Astrocyte (in vitro differentiated cells and primary cell): ENCODE results near the gene ETV4. TPM values are rescaled to one million over a fixed set of nuclear protein-coding genes. Genes with fewer than 3 reads are reported as not detected.

Experiments
- DNase-seq: peaks from one replicate; pipeline ENCODE4 v3.0.0-alpha.2; 2010; ENCODE audit warnings: low read depth
- FAIRE-seq: peaks from 2 replicates; lab custom pipeline; 2011; peaks lifted over from hg19 to GRCh38; lab: Jason Lieb, UNC
- H2AFZ ChIP-seq: 2 replicates; pipeline ENCODE4 v1.6.0; 2012; ENCODE audit warnings: low read depth, low read length, inconsistent platforms
- H3K27ac ChIP-seq: 2 replicates; pipeline ENCODE4 v1.5.1; 2011; ENCODE audit warnings: low read depth, low read length, inconsistent platforms
- H3K27me3 ChIP-seq: 2 replicates; pipeline ENCODE4 v1.6.0; 2011; ENCODE audit warnings: low read length, inconsistent platforms; ENCODE audit not compliant: insufficient read depth
- H3K36me3 ChIP-seq: 2 replicates; pipeline ENCODE4 v1.5.1; 2011; ENCODE audit warnings: low read length, inconsistent platforms; ENCODE audit not compliant: insufficient read depth
- H3K4me1 ChIP-seq: 2 replicates; pipeline ENCODE4 v1.5.1; 2011; ENCODE audit warnings: low read length, inconsistent platforms; ENCODE audit not compliant: insufficient read depth
- H3K4me2 ChIP-seq: 2 replicates; pipeline ENCODE4 v1.6.0; 2012; ENCODE audit warnings: low read length, inconsistent platforms
- H3K4me3 ChIP-seq: 2 replicates; pipeline ENCODE4 v1.5.1; 2011; ENCODE audit warnings: low read depth, mild to moderate bottlenecking, low read length, inconsistent platforms; ENCODE audit not compliant: insufficient read depth
- H3K79me2 ChIP-seq: 2 replicates; pipeline ENCODE4 v1.6.0; 2012; ENCODE audit warnings: mild to moderate bottlenecking, low read length, inconsistent platforms; ENCODE audit not compliant: insufficient read depth
- H3K9ac ChIP-seq: 2 replicates; pipeline ENCODE4 v1.6.0; 2012; ENCODE audit warnings: mild to moderate bottlenecking, low read length, inconsistent platforms
- H3K9me3 ChIP-seq: 2 replicates; pipeline ENCODE4 v1.5.1; 2012; ENCODE audit warnings: low read depth, mild to moderate bottlenecking, low read length, inconsistent platforms; ENCODE audit not compliant: insufficient read depth
- H4K20me1 ChIP-seq: 2 replicates; pipeline ENCODE4 v1.6.0; 2012; ENCODE audit warnings: low read length, inconsistent platforms; ENCODE audit not compliant: insufficient read depth
- H3K27ac Mint-ChIP-seq: one replicate; pipeline ENCODE4 v1.8.0; 2021; ENCODE audit warnings: mild to moderate bottlenecking, mixed read lengths; ENCODE audit not compliant: unreplicated experiment
- H3K27me3 Mint-ChIP-seq: one replicate; pipeline ENCODE4 v1.8.0; 2021; ENCODE audit warnings: low read depth, mixed read lengths; ENCODE audit not compliant: unreplicated experiment
- H3K36me3 Mint-ChIP-seq: one replicate; pipeline ENCODE4 v1.8.0; 2021; ENCODE audit warnings: low read depth, mixed read lengths; ENCODE audit not compliant: unreplicated experiment
- H3K4me1 Mint-ChIP-seq: one replicate; pipeline ENCODE4 v1.8.0; 2021; ENCODE audit warnings: low read depth, mixed read lengths; ENCODE audit not compliant: unreplicated experiment
- H3K4me3 Mint-ChIP-seq: one replicate; pipeline ENCODE4 v1.8.0; 2021; ENCODE audit warnings: mild to moderate bottlenecking, moderate library complexity, mixed read lengths; ENCODE audit not compliant: unreplicated experiment
- H3K9me3 Mint-ChIP-seq: one replicate; pipeline ENCODE4 v1.8.0; 2021; ENCODE audit warnings: mild to moderate bottlenecking, mixed read lengths; ENCODE audit not compliant: unreplicated experiment
- CTCF ChIP-seq: IDR thresholded peaks from 2 replicates; pipeline ENCODE4 v1.5.1; 2011; ENCODE audit warnings: low read depth, mild to moderate bottlenecking, inconsistent platforms, low read length, moderate library complexity; ENCODE audit not compliant: insufficient read depth
- EZH2 ChIP-seq: IDR thresholded peaks from 2 replicates; pipeline ENCODE4 v1.6.1; 2012; ENCODE audit warnings: mild to moderate bottlenecking, low read length, inconsistent platforms; ENCODE audit not compliant: insufficient read depth
- total RNA-seq: library from RNA; stranded (reverse); gene quantifications from 2 replicates; pipeline ENCODE4 v1.2.1, GENCODE V29; 2021

ETV4 gene
- total RNA-seq, 1 donor from 2014 or later = 11.4 TPM

- FAIRE-seq (peak; percentile 49), DNase-seq (peak; percentile 90)
- Histone ChIP-seq H3K79me2 (no peaks in the 10 kb centered on the region), H3K4me3 (peak overlapping the region; percentile 2), H3K4me1 (peaks cover 25% of the 10 kb centered on the region), H4K20me1 (no peaks in the 10 kb centered on the region), H3K27ac (peak overlapping the region; percentile 97), H3K4me2 (peak overlapping the region; percentile 79), H3K9me3 (no peaks in the 10 kb centered on the region), H3K36me3 (no peaks in the 10 kb centered on the region), H2AFZ (peak overlapping the region; percentile 68), H3K9ac (peak overlapping the region; percentile 87), H3K27me3 (no peaks in the 10 kb centered on the region)
- peaks cover 3% of the 10 kb centered on the region for H3K36me3 Mint-ChIP-seq
- TF ChIP-seq CTCF (no peak), EZH2 (no peak)
- H3K27me3 Mint-ChIP-seq = peaks cover under 1% of the 10 kb centered on the region
- H3K27ac Mint-ChIP-seq = no peak overlapping the region
- H3K4me1 Mint-ChIP-seq = peaks cover 13% of the 10 kb centered on the region
- no peak overlapping the region for H3K4me3 Mint-ChIP-seq
- H3K9me3 Mint-ChIP-seq = peaks cover 9% of the 10 kb centered on the region
Measured at GRCh38 chr17:43591779-43592562, 45.8 kb upstream of the ETV4 start.

- H3K36me3 ChIP-seq = no peaks in the 10 kb centered on the region
- H3K36me3 Mint-ChIP-seq = peaks cover 3% of the 10 kb centered on the region
- H3K79me2 ChIP-seq = no peaks in the 10 kb centered on the region
- H3K27me3 Mint-ChIP-seq = no peaks in the 10 kb centered on the region
- no peaks in the 10 kb centered on the region for H3K27me3 ChIP-seq
- H3K9me3 Mint-ChIP-seq = peaks cover 9% of the 10 kb centered on the region
- TF ChIP-seq CTCF (no peak), EZH2 (no peak)
- H3K9ac ChIP-seq = peak overlapping the region; percentile 87
- peaks cover 25% of the 10 kb centered on the region for H3K4me1 ChIP-seq
- peak overlapping the region; percentile 2 for H3K4me3 ChIP-seq
- FAIRE-seq (no peak), DNase-seq (no peak)
- H2AFZ ChIP-seq = peak overlapping the region; percentile 45
- peaks cover 13% of the 10 kb centered on the region for H3K4me1 Mint-ChIP-seq
- H3K27ac ChIP-seq = peak overlapping the region; percentile 97
- H4K20me1 ChIP-seq = no peaks in the 10 kb centered on the region
- peak overlapping the region; percentile 79 for H3K4me2 ChIP-seq
- H3K27ac Mint-ChIP-seq = no peak overlapping the region
- no peak overlapping the region for H3K4me3 Mint-ChIP-seq
- H3K9me3 ChIP-seq = no peaks in the 10 kb centered on the region
Measured at GRCh38 chr17:43591001-43591400, 44.9 kb upstream of the ETV4 start.
